Body of pancreas (tissue), 4 donors: ENCODE results near the gene SH3BP4. TPM values are rescaled to one million over a fixed set of nuclear protein-coding genes. Genes with fewer than 3 reads are reported as not detected.

Source experiments
- ATAC-seq: fragments of 150-250 bp; one replicate; pipeline ENCODE4 v1.9.1; 2016
- DNase-seq, 4 donors: peaks; one replicate each; pipeline ENCODE4 v3.0.0-alpha.2; 2019
- H3K27ac ChIP-seq, 4 donors: fragments of 200-600 bp; sonication (generic); 1 replicate in 3 of 4; 2 replicates in 1 of 4; pipeline versions ENCODE4 v1.5.1 to v1.6.1; 2016 to 2019; ENCODE audit warnings: mild to moderate bottlenecking in 1 of 4, mixed read lengths in 1 of 4, moderate library complexity in 1 of 4
- H3K27me3 ChIP-seq, 2 donors: fragments of 200-600 bp; sonication (generic); one replicate each; pipeline ENCODE4 v1.6.0; 2016; ENCODE audit warnings: mild to moderate bottlenecking in 1 of 2
- H3K36me3 ChIP-seq, 2 donors: fragments of 200-600 bp; sonication (generic); replicated peaks in 1 of 2; 2 replicates each; pipeline ENCODE4 v1.5.1; 2016; ENCODE audit warnings: low read depth in 2 of 2; ENCODE audit not compliant: insufficient read depth in 1 of 2
- H3K4me1 ChIP-seq: fragments of 200-600 bp; sonication (generic); one replicate; pipeline ENCODE4 v1.6.0; 2016
- H3K4me3 ChIP-seq, 2 donors: fragments of 200-600 bp; sonication (generic); 1 replicate in 1 of 2; 2 replicates in 1 of 2; pipeline ENCODE4 v1.5.1; 2016 to 2019
- H3K9me3 ChIP-seq, 3 donors: fragments of 200-600 bp; sonication (generic); 1 replicate in 2 of 3; 2 replicates in 1 of 3; pipeline ENCODE4 v1.5.1; 2016
- POLR2A ChIP-seq, 3 donors: fragments of 450-650 bp; IDR thresholded peaks; one replicate each; pipeline ENCODE4 v1.6.1; 2016; ENCODE audit warnings: antibody characterized with exemption in 3 of 3, mild to moderate bottlenecking in 2 of 3
- WGBS, 2 donors: methylation state at CpG; one replicate each; pipeline ENCODE4 v1.1.5; 2017; 5-methylcytosine and 5-hydroxymethylcytosine counted together
- intact Hi-C: fragments of 100-400 bp; cut with DNase I; formaldehyde crosslinking; loops from one replicate; pipeline ENCODE4 v1.15.1; 2023
- total RNA-seq, 2 donors: library from RNA; depleted of rRNA; stranded (reverse); fragments of >200 nt; gene quantifications; one replicate each; pipeline ENCODE4 v1.1.0, GENCODE V29; 2016
- TF ChIP-seq, protein P1 (sequence below), 7 experiments: fragments of 450-650 bp in 4 of 7; fragments of 200-600 bp in 3 of 7; sonication (generic) in 3 of 7; IDR thresholded peaks; one replicate each; pipeline ENCODE4 v1.5.1; 2016 to 2019; ENCODE audit warnings: antibody characterized with exemption in 7 of 7

The SH3BP4 gene
- total RNA-seq, 2 donors from 2014 or later, result 62.6 to 71.9 TPM

DNA sequence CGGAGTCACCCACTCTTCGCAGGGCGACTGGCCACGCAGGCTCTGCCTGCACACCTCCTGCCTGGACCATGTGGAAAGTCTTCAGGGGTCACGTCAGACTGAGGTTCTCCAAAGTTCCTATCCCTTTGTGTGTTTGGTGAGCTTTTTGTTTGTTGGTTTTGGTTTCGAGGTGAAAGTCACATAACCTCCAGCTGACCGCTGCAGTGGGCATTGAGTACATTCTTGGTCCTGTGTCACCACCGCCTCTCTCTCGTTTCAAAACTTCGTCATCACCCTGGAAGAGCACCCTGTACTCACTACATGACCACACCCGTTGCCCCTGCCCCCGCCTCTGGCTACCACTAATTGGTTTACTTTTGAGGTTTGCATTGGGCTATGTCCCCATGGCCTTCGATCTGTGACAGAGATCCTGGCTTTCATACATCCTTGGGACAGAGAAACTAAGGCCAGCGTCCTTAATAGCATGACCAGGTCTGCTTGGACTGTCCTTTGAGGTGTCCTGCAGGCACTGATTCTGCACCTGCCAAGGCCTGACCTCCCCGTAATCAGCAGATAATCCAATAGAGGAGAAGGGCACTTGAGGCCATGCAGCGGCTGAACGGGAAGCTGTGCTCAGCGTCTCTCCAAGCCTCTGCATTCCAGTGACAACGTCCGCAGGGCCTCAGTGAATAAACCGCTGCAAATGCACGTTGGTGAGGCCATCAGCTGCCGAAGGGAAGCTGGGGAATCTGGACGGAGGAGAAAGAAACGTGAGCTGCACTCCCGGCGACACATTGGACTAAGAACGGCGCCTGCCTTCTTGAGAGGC, 46.8 kb downstream of the SH3BP4 start:
- Histone ChIP-seq H3K9me3 (no peaks in the 10 kb centered on the region), H3K36me3 (no peaks in the 10 kb centered on the region), H3K27me3 (no peaks in the 10 kb centered on the region), H3K27ac (peak overlapping the region; percentile 6 to 92 (median 92)), H3K4me3 (no peak overlapping the region), H3K4me1 (peaks cover 97% of the 10 kb centered on the region)
- WGBS, 2 donors, result 59 to 63% methylated on average over 27 to 29 of the region's 29 CpGs
- intact Hi-C loops, result no loop called here
- DNase-seq (peak in 1 of 4 donors; percentile 47), ATAC-seq (no peak)
- TF ChIP-seq, protein P1, sequence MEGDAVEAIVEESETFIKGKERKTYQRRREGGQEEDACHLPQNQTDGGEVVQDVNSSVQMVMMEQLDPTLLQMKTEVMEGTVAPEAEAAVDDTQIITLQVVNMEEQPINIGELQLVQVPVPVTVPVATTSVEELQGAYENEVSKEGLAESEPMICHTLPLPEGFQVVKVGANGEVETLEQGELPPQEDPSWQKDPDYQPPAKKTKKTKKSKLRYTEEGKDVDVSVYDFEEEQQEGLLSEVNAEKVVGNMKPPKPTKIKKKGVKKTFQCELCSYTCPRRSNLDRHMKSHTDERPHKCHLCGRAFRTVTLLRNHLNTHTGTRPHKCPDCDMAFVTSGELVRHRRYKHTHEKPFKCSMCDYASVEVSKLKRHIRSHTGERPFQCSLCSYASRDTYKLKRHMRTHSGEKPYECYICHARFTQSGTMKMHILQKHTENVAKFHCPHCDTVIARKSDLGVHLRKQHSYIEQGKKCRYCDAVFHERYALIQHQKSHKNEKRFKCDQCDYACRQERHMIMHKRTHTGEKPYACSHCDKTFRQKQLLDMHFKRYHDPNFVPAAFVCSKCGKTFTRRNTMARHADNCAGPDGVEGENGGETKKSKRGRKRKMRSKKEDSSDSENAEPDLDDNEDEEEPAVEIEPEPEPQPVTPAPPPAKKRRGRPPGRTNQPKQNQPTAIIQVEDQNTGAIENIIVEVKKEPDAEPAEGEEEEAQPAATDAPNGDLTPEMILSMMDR (IDR thresholded peaks at IDR 0.05), result no peak

DNA sequence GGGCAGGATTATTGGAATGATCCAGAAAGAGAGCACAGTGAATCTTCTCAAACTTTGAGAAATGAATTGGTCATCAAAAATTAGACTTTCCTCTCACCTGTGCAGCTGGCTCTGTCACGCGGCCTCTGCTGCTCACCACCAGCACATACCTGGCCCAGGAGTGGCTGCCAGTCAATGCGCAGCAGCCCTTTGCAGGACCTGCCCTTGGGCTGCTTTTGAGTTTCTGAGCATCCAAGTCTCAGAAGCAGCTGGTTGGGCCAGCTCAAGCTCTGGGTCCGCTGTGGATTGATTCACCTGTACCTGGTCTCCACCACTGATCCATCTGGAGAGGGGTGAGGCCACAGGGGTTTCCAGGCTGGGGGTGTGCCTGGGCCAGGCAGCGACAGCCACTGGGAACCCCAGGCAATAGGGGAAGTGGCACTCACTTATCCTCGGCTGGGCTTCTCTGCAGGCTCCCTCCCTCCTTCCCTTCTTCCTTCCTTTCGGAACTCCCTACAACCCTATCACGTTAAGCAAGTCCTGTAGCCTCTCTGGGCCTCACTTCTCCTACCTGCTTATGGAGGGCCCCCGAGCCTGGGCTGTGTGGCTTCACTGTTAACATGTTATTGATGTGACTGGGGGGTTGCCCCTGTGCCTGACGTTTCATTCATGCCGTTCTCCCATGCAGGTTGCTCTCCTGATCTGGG, 48.1 kb downstream of the SH3BP4 start:
- intact Hi-C loops, result no loop called here
- H3K9me3 ChIP-seq, result no peaks in the 10 kb centered on the region
- no peak overlapping the region for H3K4me3 ChIP-seq
- DNase-seq (peak in 3 of 4 donors; percentile 66 to 76 (median 69)), ATAC-seq (peak; percentile 19)
- no peaks in the 10 kb centered on the region for H3K27me3 ChIP-seq
- H3K36me3 ChIP-seq, result no peaks in the 10 kb centered on the region
- H3K27ac ChIP-seq, result peak overlapping the region; percentile 75 to 92 (median 92)
- peaks cover 97% of the 10 kb centered on the region for H3K4me1 ChIP-seq
- WGBS, 2 donors, result 30 to 34% methylated on average over 10 to 11 of the region's 11 CpGs
- TF ChIP-seq, protein P1 (IDR thresholded peaks at IDR 0.05), result no peak
- no peak for TF ChIP-seq POLR2A (IDR thresholded peaks at IDR 0.05)

DNA sequence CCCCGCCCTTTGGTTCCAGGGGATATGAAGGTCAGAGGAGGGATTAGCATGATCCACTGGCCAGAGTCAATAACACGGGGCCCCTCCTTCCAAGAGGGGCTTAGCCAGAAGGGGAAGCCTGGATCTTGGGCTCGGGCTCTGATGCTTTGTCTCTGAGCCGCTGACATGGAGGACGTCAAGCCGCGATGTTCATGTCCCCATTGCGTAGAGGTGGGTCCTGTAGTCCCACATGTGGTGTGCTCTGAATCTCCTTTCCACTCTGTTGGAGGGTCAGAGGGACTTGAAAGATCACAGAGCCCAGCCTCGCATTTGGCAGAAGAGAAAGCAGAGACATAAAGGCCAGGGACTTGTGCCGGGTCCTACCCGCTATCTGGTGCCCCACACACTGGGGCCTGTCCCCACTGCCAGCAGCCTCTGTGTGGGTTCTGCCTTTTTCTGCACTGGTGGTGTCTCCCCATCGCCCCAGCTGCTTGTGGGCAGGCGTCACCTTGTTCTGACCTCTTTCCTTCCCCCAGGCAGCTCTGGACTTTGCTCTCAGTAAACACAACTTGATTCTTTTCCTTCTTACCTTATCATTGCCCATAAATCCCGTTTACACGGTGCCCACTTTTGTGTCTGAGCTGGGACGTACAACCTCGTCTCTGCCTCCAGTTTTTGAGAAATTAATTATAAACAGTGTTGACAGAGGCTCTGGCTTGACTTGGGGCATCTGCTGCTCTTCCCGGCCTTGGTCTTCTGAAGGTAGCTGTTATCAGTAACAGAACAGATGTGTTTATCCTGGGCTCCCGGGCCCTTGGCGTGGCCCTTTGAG, 48.8 kb downstream of the SH3BP4 start:
- H3K27me3 ChIP-seq, result no peaks in the 10 kb centered on the region
- ATAC-seq, result peak; percentile 59
- TF ChIP-seq, protein P1 (IDR thresholded peaks at IDR 0.05), result no peak
- TF ChIP-seq POLR2A (IDR thresholded peaks at IDR 0.05), result peak in 2 of 3 donors; percentile 32 to 36
- 23 to 31% methylated on average over 13 to 20 of the region's 20 CpGs for WGBS, 2 donors
- peaks cover 97% of the 10 kb centered on the region for H3K4me1 ChIP-seq
- no peaks in the 10 kb centered on the region for H3K36me3 ChIP-seq
- no peaks in the 10 kb centered on the region for H3K9me3 ChIP-seq
- H3K4me3 ChIP-seq, result no peak overlapping the region
- peak; percentile 62 to 79 (median 70) for DNase-seq
- intact Hi-C loops, result no loop called here
- H3K27ac ChIP-seq, result peak overlapping the region; percentile 75 to 92 (median 92)

DNA sequence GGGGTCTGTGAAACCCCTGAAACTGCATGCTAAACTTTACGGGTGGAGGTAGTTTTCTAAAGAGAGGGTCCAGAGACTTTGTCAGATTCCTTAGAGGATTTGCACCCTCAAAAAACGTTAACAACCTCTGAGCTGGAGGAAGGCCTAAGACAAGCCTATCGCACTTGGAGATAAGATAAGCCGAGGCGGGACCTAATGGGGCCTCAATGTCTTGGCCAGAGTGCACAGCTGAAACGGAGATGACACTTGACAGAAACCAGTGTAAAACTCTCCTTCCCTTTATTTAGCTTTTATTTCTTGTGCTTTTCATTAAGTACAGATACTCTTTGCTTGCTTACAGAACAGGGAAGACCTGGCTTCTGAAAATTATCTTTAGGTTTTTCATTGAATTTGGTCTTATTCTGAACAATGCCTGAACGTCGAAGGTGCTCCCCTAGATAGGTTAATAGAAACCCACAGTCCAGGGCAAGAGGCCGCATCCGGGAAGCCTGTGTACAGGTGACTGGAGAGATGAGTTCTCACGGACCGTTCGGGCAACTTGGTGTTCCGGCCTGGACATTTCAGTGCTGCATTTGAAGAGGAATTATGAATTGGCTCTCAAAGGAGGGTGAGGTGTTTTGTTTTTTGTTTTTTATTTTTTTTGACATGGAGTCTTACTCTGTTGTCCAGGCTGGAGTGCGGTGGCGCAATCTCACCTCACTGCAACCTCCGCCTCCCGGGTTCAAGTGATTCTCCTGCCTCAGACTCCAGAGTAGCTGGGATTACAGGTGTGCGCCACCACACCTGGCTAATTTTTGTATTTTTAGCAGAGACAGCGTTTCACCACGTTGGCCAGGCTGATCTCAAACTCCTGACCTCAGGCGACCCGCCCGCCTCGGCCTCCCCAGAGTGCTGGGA, 49.7 kb downstream of the SH3BP4 start:
- 39 to 49% methylated on average over 21 to 25 of the region's 25 CpGs for WGBS, 2 donors
- TF ChIP-seq, protein P1 (IDR thresholded peaks at IDR 0.05), result no peak
- peak in 1 of 3 donors; percentile 2 for TF ChIP-seq POLR2A (IDR thresholded peaks at IDR 0.05)
- Histone ChIP-seq H3K27me3 (no peaks in the 10 kb centered on the region), H3K36me3 (no peaks in the 10 kb centered on the region), H3K4me1 (peaks cover 97% of the 10 kb centered on the region), H3K9me3 (no peaks in the 10 kb centered on the region), H3K27ac (peak overlapping the region; percentile 75 to 92 (median 92)), H3K4me3 (no peak overlapping the region)
- intact Hi-C loops, result no loop called here
- DNase-seq (peak in 1 of 4 donors; percentile 57), ATAC-seq (no peak)
